Fibroblast of villous mesenchyme (primary cell): Measurements from ENCODE around the gene CACNA1B. TPM values are rescaled to one million over a fixed set of nuclear protein-coding genes. Genes with fewer than 3 reads are reported as not detected.

Source experiments
- DNase-seq: peaks from one replicate; pipeline ENCODE4 v3.0.0-alpha.2; 2010; ENCODE audit warnings: low read depth
- H3K4me3 ChIP-seq: 2 replicates; pipeline ENCODE4 v1.5.1; 2011; ENCODE audit warnings: low read depth, mild to moderate bottlenecking, low read length
- total RNA-seq: library from RNA; depleted of rRNA; stranded (reverse); fragments of >200 nt; gene quantifications from 2 replicates; pipeline ENCODE4 v1.2.3, GENCODE V29; 2012
- TF ChIP-seq, protein P1 (sequence below): IDR thresholded peaks from 2 replicates; pipeline ENCODE4 v1.5.1; 2012; ENCODE audit warnings: low read depth, mild to moderate bottlenecking, low read length; ENCODE audit not compliant: insufficient read depth

CACNA1B gene
- total RNA-seq, 1 donor: 0.43 TPM

DNA sequence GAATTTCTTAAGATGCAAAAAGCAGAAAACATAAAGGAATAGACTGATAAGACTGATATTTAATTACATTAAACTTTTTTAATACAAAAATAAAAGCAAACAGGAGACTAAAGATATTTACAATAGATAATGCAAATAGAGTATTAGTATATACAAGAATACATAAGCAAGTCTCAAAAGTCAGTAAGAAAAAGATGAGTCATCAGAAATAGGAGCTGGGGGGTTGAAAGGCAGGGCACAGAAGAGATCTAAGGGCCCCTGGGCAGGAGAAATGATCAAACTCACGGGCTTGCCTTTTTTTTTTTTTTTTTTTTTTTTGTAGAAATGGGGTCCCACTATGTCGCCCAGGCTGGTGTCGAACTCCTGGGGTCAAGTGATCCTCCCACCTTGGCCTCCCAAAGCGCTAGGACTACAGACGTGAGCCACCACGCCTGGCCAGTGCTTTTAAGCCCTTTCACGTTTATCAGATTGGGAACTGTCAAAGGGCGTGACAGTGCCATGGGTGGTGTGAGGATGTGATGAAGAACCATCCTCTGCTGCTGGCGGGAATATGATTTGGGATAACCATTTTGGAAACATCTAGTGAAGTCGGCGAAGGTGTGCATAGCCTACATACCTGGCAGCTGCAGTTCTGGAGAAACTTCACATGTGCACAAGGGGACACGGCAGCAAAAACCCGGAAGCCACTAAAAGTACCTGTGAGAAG, 126.1 kb downstream of the CACNA1B start:
- no peak for DNase-seq
- no peak overlapping the region for H3K4me3 ChIP-seq
- TF ChIP-seq, protein P1, sequence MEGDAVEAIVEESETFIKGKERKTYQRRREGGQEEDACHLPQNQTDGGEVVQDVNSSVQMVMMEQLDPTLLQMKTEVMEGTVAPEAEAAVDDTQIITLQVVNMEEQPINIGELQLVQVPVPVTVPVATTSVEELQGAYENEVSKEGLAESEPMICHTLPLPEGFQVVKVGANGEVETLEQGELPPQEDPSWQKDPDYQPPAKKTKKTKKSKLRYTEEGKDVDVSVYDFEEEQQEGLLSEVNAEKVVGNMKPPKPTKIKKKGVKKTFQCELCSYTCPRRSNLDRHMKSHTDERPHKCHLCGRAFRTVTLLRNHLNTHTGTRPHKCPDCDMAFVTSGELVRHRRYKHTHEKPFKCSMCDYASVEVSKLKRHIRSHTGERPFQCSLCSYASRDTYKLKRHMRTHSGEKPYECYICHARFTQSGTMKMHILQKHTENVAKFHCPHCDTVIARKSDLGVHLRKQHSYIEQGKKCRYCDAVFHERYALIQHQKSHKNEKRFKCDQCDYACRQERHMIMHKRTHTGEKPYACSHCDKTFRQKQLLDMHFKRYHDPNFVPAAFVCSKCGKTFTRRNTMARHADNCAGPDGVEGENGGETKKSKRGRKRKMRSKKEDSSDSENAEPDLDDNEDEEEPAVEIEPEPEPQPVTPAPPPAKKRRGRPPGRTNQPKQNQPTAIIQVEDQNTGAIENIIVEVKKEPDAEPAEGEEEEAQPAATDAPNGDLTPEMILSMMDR: no peak

DNA sequence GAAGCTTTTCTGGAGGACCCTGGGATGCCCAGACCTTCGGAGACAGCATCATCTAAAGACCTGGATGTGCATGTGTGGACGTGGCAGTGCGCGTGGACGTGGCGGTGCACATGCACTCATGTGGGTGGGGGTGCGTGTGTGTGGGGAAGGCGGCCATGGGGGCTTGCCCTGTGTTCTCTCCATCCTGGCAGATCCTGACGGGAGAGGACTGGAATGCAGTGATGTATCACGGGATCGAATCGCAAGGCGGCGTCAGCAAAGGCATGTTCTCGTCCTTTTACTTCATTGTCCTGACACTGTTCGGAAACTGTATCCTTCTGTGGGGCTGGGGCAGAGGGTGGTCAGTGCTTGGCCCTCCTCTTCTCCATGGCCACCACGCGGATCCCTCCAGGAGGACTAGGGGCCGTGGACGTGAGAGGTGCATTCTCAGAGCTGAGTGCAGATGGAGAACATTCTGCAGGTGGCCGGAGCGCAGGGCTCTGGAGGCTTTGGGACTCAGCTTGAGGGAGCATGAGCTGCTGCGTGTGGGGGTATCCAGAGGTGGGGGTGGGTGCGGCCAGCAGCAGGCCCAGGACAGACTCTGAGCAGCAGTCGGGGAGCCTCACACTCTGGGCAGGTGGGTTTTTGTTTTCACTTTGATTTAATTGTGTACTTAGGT, 129.1 kb downstream of the CACNA1B start:
- DNase-seq: no peak
- TF ChIP-seq, protein P1: no peak
- H3K4me3 ChIP-seq: no peak overlapping the region

DNA sequence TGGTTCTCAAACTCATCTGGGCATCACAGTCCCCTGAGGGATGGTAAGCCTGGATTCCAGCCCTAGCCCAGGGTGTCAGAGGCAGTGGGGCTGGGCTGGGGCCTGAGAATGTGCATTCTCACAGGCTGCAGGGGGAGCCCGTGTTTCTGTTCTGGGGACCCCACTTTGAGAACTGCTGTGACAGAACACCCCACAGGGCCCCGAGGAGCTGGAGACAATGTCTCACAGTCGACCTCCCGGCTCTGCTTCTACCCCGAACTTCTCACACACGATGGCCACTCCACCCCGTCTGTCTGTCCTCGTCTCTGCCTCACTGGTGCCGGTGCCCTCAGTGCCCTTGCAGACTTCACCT, 130.0 kb downstream of the CACNA1B start:
- DNase-seq: no peak
- TF ChIP-seq, protein P1: no peak
- H3K4me3 ChIP-seq: no peak overlapping the region

GRCh38 chr9:138007918-138008841, 130.6 kb downstream of the CACNA1B start:
- no peak overlapping the region for H3K4me3 ChIP-seq
- TF ChIP-seq, protein P1: no peak
- DNase-seq: no peak

DNA sequence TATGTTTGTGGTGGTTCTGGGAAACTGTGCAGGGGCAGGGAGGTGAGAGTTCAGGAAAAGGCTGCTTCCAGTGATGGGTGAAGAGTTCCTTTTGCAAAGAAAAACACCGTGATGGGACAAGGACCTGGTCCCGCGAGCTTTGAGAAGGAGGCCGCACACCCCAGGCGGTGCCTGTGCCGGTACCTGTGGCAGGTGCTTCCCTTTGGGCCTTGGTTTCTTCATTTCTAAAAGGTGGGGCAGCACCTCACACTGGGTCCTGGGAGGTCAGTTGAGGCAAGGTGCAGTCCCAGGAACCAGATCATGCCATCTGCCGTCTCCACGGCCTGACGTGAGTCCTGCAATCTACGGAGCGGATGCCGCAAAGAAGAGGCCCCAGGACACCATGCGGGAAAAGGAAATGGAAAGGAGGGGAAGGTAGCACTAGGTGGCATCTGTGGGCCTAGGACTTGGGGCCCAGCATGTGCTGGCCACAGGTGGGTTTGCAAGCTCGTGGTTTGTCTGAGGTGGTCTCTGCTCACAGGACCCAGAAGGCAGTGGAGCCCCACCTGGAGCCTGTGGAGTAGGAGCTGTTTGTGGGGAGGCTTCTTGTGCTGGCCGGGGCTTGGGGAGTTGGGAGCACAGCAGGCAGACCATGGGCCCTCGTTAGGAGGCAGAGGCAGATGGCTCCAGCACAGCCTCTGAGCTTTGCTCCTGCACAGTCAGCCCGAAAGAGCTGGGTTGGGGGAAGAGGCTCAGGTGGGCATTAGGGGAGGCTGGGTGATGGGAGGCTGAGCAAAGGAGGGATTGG, 131.6 kb downstream of the CACNA1B start:
- TF ChIP-seq, protein P1: no peak
- H3K4me3 ChIP-seq: no peak overlapping the region
- DNase-seq: no peak

GRCh38 chr9:138009803-138010690, 132.5 kb downstream of the CACNA1B start:
- TF ChIP-seq, protein P1: no peak
- no peak for DNase-seq
- no peak overlapping the region for H3K4me3 ChIP-seq
